HepG2 (cell line): ENCODE measurements around the gene UGT2A3. TPM values are rescaled to one million over a fixed set of nuclear protein-coding genes. Genes with fewer than 3 reads are reported as not detected.
A peak's percentile ranks its signal among the peaks of the same experiment; 100 is the strongest.

Experiments
- CREB1 ChIP-seq, 2 experiments: fragments of 450-650 bp in 1 of 2; IDR thresholded peaks; 2 replicates each; pipeline ENCODE4 v1.6.1; 2016 to 2017; ENCODE audit warnings: control low read depth in 1 of 2, mild to moderate bottlenecking in 1 of 2, missing compliant biosample characterization in 1 of 2, missing genetic modification characterization in 1 of 2
- KLF13 ChIP-seq: sonication (generic); formaldehyde crosslinking; IDR thresholded peaks from 2 replicates; pipeline ENCODE4 v1.4.0; 2020; ENCODE audit warnings: mild to moderate bottlenecking, missing genetic modification reagents
- NBN ChIP-seq: fragments of 450-650 bp; conservative IDR thresholded peaks from 2 replicates; pipeline ENCODE4 v1.6.1; 2017
- RXRB ChIP-seq: IDR thresholded peaks from 2 replicates; pipeline ENCODE4 v1.6.1; 2016; ENCODE audit warnings: borderline replicate concordance, missing genetic modification reagents, missing compliant biosample characterization
- SAP130 ChIP-seq: IDR thresholded peaks from 2 replicates; pipeline ENCODE4 v1.6.1; 2016; ENCODE audit warnings: low read depth
- SETDB1 ChIP-seq: sonication (generic); formaldehyde crosslinking; IDR thresholded peaks from 2 replicates; pipeline ENCODE4 v1.5.1; 2020; ENCODE audit warnings: missing genetic modification reagents, mild to moderate bottlenecking, borderline replicate concordance
- SP1 ChIP-seq, 2 experiments: fragments of 450-650 bp in 1 of 2; sonication (generic) in 1 of 2; formaldehyde crosslinking in 1 of 2; IDR thresholded peaks; 2 replicates each; pipeline versions ENCODE4 v1.4.0 to v1.6.1; 2016 to 2020; ENCODE audit warnings: missing genetic modification reagents in 1 of 2
- TBX3 ChIP-seq: fragments of 450-650 bp; IDR thresholded peaks from 2 replicates; pipeline ENCODE4 v1.6.1; 2017; ENCODE audit warnings: antibody characterized with exemption, mild to moderate bottlenecking, inconsistent platforms, borderline replicate concordance
- TIGD3 ChIP-seq: sonication (generic); formaldehyde crosslinking; IDR thresholded peaks from 2 replicates; pipeline ENCODE4 v1.5.1; 2020; ENCODE audit warnings: mild to moderate bottlenecking, missing genetic modification reagents, borderline replicate concordance
- ZBTB40 ChIP-seq, 2 experiments: fragments of 450-650 bp in 1 of 2; sonication (generic) in 1 of 2; formaldehyde crosslinking in 1 of 2; IDR thresholded peaks; 2 replicates each; pipeline versions ENCODE4 v1.6.1 to v1.8.0; 2016 to 2022; ENCODE audit warnings: antibody characterized with exemption in 1 of 2, mild to moderate bottlenecking in 1 of 2, missing genetic modification reagents in 1 of 2
- ZFP91 ChIP-seq: sonication (generic); formaldehyde crosslinking; IDR thresholded peaks from 2 replicates; pipeline ENCODE4 v1.9.0; 2022; ENCODE audit warnings: missing genetic modification reagents, mild to moderate bottlenecking, borderline replicate concordance
- ZNF451 ChIP-seq: sonication (generic); formaldehyde crosslinking; IDR thresholded peaks from 2 replicates; pipeline ENCODE4 v1.5.0; 2020; ENCODE audit warnings: mild to moderate bottlenecking, missing genetic modification reagents
- ZNF503 ChIP-seq: sonication (generic); formaldehyde crosslinking; IDR thresholded peaks from 2 replicates; pipeline ENCODE4 v1.4.0; 2020; ENCODE audit warnings: missing genetic modification reagents
- ZNF549 ChIP-seq: sonication (generic); formaldehyde crosslinking; IDR thresholded peaks from 2 replicates; pipeline ENCODE4 v1.5.0; 2020; ENCODE audit warnings: missing genetic modification reagents
- ZNF567 ChIP-seq: sonication (generic); formaldehyde crosslinking; IDR thresholded peaks from 2 replicates; pipeline ENCODE4 v1.8.1; 2023; ENCODE audit warnings: mild to moderate bottlenecking, missing genetic modification reagents, borderline replicate concordance
- ZNF841 ChIP-seq: sonication (generic); formaldehyde crosslinking; IDR thresholded peaks from 2 replicates; pipeline ENCODE4 v1.8.1; 2023; ENCODE audit warnings: missing genetic modification reagents, borderline replicate concordance
- polyA plus RNA-seq, 8 experiments: library from polyadenylated mRNA; depleted of rRNA in 3 of 8; stranded (reverse) in 7 of 8; unstranded in 1 of 8; fragments of >200 nt; fragmentation: Illumina TruSeq in 4 of 8; extraction: Trizol in 4 of 8; gene quantifications; 2 replicates each; pipeline versions ENCODE4 v1.2.1 to v1.2.3, GENCODE V29; 2011 to 2016; ENCODE audit warnings: low read depth in 4 of 8, missing spikeins in 1 of 8, mixed read lengths in 1 of 8; ENCODE audit not compliant: insufficient read depth in 1 of 8
- total RNA-seq, 5 experiments: library from RNA; depleted of rRNA; stranded (reverse); fragments of >200 nt; fragmentation: Illumina TruSeq; extraction: Trizol; gene quantifications; 2 replicates each; pipeline ENCODE4 v1.2.3, GENCODE V29; 2016; ENCODE audit warnings: low read depth in 1 of 5

UGT2A3 gene
- total and polyA plus RNA-seq, 2 of the 13 experiments (the other 11 are each of a cell fraction or from before 2014, with no cell fraction given): 61.3 to 97.2 TPM

- TF ChIP-seq ZBTB40 (IDR thresholded peaks at IDR 0.05) (no peak), ZBTB40 (CRISPR knock-in tag; IDR thresholded peaks at IDR 0.05) (no peak), ZNF567 (no peak), RXRB (CRISPR knock-in tag) (peak; percentile 23; the same call in 1 of the 2 replicates), CREB1 (IDR thresholded peaks at IDR 0.05) (no peak), CREB1 (CRISPR knock-in tag; IDR thresholded peaks at IDR 0.05) (no peak), TBX3 (no peak), ZNF451 (CRISPR knock-in tag) (no peak), TIGD3 (CRISPR knock-in tag) (no peak), ZFP91 (CRISPR knock-in tag) (no peak), ZNF549 (no peak), KLF13 (no peak), SP1 (IDR thresholded peaks at IDR 0.05) (no peak), SP1 (CRISPR knock-in tag; IDR thresholded peaks at IDR 0.05) (no peak), SAP130 (CRISPR knock-in tag) (0 out of 2 replicates have a peak, but pooled peaks have one; percentile 16), NBN (no peak), ZNF503 (CRISPR knock-in tag) (no peak), SETDB1 (CRISPR knock-in tag) (no peak), ZNF841 (CRISPR knock-in tag) (no peak)
Measured at GRCh38 chr4:68954126-68954525, 2.5 kb upstream of the UGT2A3 start (continued).
